ENCODE data around the gene RBM3. TPM values are rescaled to one million over a fixed set of nuclear protein-coding genes. Genes with fewer than 3 reads are reported as not detected.

The RBM3 gene
- total and polyA plus RNA-seq, 2 of the 4 experiments (the other 2 are of a cell fraction) = 243 to 386 TPM

- in situ Hi-C loops (cut with MboI; ENCODE audit: low sequenced_read_pairs) (no loop called here), intact Hi-C loops (cut with micrococcal nuclease) (no loop called here), dilution Hi-C loops (cut with HindIII; ENCODE audit: low sequenced_read_pairs, unreplicated experiment) (no loop called here)
- H2AFZ ChIP-seq (replicated peaks; ENCODE audit: low read length, poor library complexity) = no peak overlapping the region
- no peak overlapping the region for H4K91ac ChIP-seq (ENCODE audit: insufficient read depth, low read depth, low read length)
- no peaks in the 10 kb centered on the region for H3K79me1 ChIP-seq (ENCODE audit: low read depth in 1 of 2, low read length in 2 of 2)
- H3K27me3 ChIP-seq (ENCODE audit: control insufficient read depth, insufficient read depth, low read length) = no peaks in the 10 kb centered on the region
- WGBS, 2 experiments (ENCODE audit: extremely low coverage in 2 of 2, insufficient read length in 1 of 2) = 73% methylated on average over 2 of the region's 6 CpGs; no CpG with 5 or more reads in 1 of the 2 experiments
- no peak overlapping the region for H3K9ac ChIP-seq (ENCODE audit: low read depth, low read length)
- H3K4me1 ChIP-seq (ENCODE audit: control insufficient read depth, insufficient read depth, low read length) = no peaks in the 10 kb centered on the region
- H2BK120ac ChIP-seq (ENCODE audit: low read depth, low read length) = no peak overlapping the region
- H3K36me3 ChIP-seq (ENCODE audit: control insufficient read depth, insufficient read depth, low read length) = no peaks in the 10 kb centered on the region
- H3K23ac ChIP-seq (ENCODE audit: low read depth, low read length) = no peak overlapping the region
- no peak overlapping the region for H3K27ac ChIP-seq (ENCODE audit: insufficient read depth, low read length)
- no peaks in the 10 kb centered on the region for H3K9me3 ChIP-seq (ENCODE audit: control insufficient read depth, insufficient read depth, low read length)
- H2AK9ac ChIP-seq (replicated peaks; ENCODE audit: low read depth, low read length, poor library complexity) = no peak overlapping the region
- H3K9me1 ChIP-seq (ENCODE audit: insufficient read depth, low read length) = no peaks in the 10 kb centered on the region
- POLR2A ChIA-PET (ENCODE audit: unreplicated experiment) = no interaction called here
- no peak overlapping the region for H3K56ac ChIP-seq (ENCODE audit: extremely low read depth, insufficient read depth, low read length)
- H4K5ac ChIP-seq (ENCODE audit: low read depth, low read length) = no peak overlapping the region
- CTCF ChIA-PET = no interaction called here
- DNase-seq (peak; percentile 38), ATAC-seq (ENCODE audit: low read depth) (peak; percentile 73)
- H3K4ac ChIP-seq (ENCODE audit: low read depth, low read length) = no peak overlapping the region
- H4K8ac ChIP-seq (ENCODE audit: low read depth in 2 of 2, low read length in 2 of 2) = no peak overlapping the region
- H4K20me1 ChIP-seq (ENCODE audit: insufficient read depth, low read length) = no peaks in the 10 kb centered on the region
- TF ChIP-seq ELK1 (IDR thresholded peaks at IDR 0.05; ENCODE audit: borderline replicate concordance, low read depth, low read length) (no peak), FOS (IDR thresholded peaks at IDR 0.05; ENCODE audit: low read depth, low read length) (no peak), CHD1 (IDR thresholded peaks at IDR 0.05; ENCODE audit: low read depth, low read length) (no peak), USF2 (IDR thresholded peaks at IDR 0.05; ENCODE audit: low read depth, low read length) (no peak), MAZ (IDR thresholded peaks at IDR 0.05; ENCODE audit: borderline replicate concordance, low read depth, low read length) (no peak), CEBPB (IDR thresholded peaks at IDR 0.05; ENCODE audit: low read depth, low read length) (no peak), MAFK (IDR thresholded peaks at IDR 0.05; ENCODE audit: low read depth, low read length) (no peak), MXI1 (IDR thresholded peaks at IDR 0.05; ENCODE audit: borderline replicate concordance, low read depth, low read length) (no peak), RFX5 (IDR thresholded peaks at IDR 0.05; ENCODE audit: low read depth, low read length) (no peak), BHLHE40 (IDR thresholded peaks at IDR 0.05; ENCODE audit: low read depth, low read length) (no peak)
- H2BK20ac ChIP-seq (ENCODE audit: low read depth, low read length) = no peak overlapping the region
- no peak overlapping the region for H2AK5ac ChIP-seq (ENCODE audit: low read depth, low read length)
- H3K4me3 ChIP-seq (ENCODE audit: insufficient read depth, low read depth, low read length) = no peak overlapping the region
- H2BK15ac ChIP-seq (ENCODE audit: low read depth, low read length) = no peak overlapping the region
- H3K14ac ChIP-seq (replicated peaks; ENCODE audit: low read depth, low read length) = no peak overlapping the region
- no peak overlapping the region for H2BK5ac ChIP-seq (ENCODE audit: low read depth, low read length, poor library complexity, severe bottlenecking)
- H3K4me2 ChIP-seq (ENCODE audit: low read depth, low read length) = no peak overlapping the region
- BruUV-seq (replicated peaks) = no TSS peak
- no peak overlapping the region for H3K18ac ChIP-seq (ENCODE audit: low read depth, low read length)
These were observed 39.3 kb downstream of the RBM3 start for GRCh38 chrX:48613502-48614160.

Measured in IMR-90 (cell line).